HG02981 (cell line): ENCODE results near the gene PRXL2A.
"Not testable (repeated sequence)": the region's sequence is repeated elsewhere in the genome, so short reads cannot be mapped to it uniquely, and the experiment has no call there.

Source experiments
- ATAC-seq: cut with Tn5 transposase; IDR thresholded peaks from one replicate; pipeline ENCODE4 v1.9.1; 2021; ENCODE audit warnings: mild to moderate bottlenecking, moderate library complexity; ENCODE audit not compliant: unreplicated experiment

PRXL2A gene

GRCh38 chr10:80473692-80474596 lies 65.6 kb downstream of the PRXL2A start:
- no peak for ATAC-seq

- no peak for ATAC-seq
These were observed 66.2 kb downstream of the PRXL2A start for GRCh38 chr10:80474597-80474910.

- ATAC-seq, result no peak
These were observed 66.6 kb downstream of the PRXL2A start for GRCh38 chr10:80474941-80475340.

GRCh38 chr10:80475641-80476040 lies 67.3 kb downstream of the PRXL2A start:
- not testable (repeated sequence) for ATAC-seq

GRCh38 chr10:80476685-80477084 lies 68.3 kb downstream of the PRXL2A start:
- ATAC-seq, result no peak

- no peak for ATAC-seq
These were observed 69.5 kb downstream of the PRXL2A start for GRCh38 chr10:80477813-80478212.

GRCh38 chr10:80480373-80480772 lies 72.0 kb downstream of the PRXL2A start:
- not testable (repeated sequence) for ATAC-seq

GRCh38 chr10:80480852-80481251 lies 72.5 kb downstream of the PRXL2A start:
- no peak for ATAC-seq

GRCh38 chr10:80484243-80484642 lies 75.9 kb downstream of the PRXL2A start:
- no peak for ATAC-seq

GRCh38 chr10:80484676-80485075 lies 76.3 kb downstream of the PRXL2A start:
- no peak for ATAC-seq

GRCh38 chr10:80485076-80485945 lies 77.0 kb downstream of the PRXL2A start:
- no peak for ATAC-seq

GRCh38 chr10:80485946-80486764 lies 77.8 kb downstream of the PRXL2A start:
- no peak for ATAC-seq
